IPS DF 4.7 (cell line): ENCODE results near the gene DNAAF5.
"Not testable (repeated sequence)": the region's sequence is repeated elsewhere in the genome, so short reads cannot be mapped to it uniquely, and the experiment has no call there.

Experiments used
- DNase-seq: peaks from one replicate; pipeline ENCODE4 v3.0.0-alpha.2; 2013; ENCODE audit warnings: low spot score; ENCODE audit errors: extremely low read depth

DNAAF5 gene

DNA sequence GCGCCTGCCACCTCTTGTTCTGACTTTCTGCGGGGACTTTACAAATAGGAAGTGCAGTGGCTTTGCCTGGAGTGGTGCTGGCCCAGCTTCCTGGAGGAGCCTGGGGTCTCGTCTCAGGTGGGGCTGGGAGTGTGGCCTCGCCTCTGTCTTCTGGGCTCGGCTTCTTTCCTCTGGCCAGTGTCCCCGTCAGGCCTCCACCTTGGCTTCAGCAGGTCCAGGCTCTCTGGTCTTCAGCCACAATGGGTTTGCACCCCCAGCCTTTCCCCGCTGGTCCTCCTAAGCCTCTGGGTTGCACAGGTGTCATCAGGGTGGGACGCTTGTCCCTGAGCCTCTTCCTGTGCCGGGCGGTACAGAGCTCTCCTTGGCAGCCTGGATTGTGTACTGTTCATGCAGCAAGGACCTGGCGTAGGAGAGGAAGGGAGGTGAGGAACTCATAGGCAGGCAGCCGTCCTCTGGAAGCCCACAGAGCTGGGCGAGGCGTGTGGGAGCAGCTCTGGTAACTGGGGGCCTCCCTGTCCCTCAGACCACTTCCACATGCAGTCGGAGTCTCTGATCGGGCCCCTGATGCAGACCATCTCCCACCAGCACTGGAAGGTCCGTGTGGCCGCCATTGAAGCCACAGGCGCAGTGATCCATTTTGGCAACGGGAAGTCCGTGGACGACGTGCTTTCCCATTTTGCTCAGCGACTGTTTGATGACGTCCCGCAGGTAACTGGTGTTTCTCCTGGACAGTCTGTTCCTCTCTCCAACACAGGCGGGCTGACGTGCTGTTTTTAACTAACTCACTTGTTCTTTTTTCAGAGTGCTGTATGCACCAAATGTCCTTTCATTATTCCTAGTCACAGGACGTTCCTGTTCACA, 2.9 kb downstream of the DNAAF5 start:
- DNase-seq, result no peak

DNA sequence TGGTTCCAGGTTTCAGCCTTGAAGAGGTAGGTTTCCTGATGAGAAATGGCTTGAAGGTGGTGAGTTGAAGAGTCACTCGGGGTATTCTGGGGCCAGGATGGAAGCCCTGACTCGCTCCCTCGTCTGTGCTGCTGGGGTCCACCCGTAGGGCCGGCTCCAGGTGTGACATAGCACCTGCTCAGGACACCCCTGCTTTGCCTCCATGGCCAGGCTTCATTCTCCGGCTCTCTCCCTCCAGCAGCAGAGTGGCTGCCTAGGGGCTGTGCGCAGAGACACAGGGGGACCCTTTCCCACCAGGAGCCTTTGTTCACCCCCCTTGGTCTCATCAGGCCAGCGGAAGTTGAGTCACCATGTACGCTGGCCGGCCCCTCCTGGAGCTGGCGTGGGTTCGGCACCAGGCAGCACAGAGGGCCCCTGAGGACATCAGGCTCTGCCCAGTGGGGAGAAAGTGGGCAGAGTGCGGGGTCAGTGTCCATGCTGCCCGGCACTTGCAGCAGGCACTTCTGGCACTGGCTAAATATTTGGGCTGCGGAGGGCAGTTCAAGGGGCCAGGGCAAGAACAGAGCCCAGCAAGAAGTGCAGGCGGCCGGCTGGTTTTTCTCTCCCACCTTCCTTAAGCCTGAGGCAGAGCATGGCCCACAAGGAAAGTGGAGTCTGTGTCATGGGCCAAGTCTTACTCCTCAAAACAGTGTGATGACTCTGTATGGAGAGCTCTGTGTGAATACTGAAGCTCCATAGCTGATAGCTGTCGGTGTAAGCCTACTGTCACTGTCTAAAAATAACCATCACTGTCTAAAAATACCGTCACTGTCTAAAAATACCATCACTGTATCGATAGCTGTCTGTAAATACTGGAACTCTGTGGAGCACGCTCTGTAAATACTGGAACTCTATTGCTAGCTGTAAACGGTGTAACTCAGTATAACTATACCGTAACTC, 4.3 kb downstream of the DNAAF5 start:
- no peak for DNase-seq

DNA sequence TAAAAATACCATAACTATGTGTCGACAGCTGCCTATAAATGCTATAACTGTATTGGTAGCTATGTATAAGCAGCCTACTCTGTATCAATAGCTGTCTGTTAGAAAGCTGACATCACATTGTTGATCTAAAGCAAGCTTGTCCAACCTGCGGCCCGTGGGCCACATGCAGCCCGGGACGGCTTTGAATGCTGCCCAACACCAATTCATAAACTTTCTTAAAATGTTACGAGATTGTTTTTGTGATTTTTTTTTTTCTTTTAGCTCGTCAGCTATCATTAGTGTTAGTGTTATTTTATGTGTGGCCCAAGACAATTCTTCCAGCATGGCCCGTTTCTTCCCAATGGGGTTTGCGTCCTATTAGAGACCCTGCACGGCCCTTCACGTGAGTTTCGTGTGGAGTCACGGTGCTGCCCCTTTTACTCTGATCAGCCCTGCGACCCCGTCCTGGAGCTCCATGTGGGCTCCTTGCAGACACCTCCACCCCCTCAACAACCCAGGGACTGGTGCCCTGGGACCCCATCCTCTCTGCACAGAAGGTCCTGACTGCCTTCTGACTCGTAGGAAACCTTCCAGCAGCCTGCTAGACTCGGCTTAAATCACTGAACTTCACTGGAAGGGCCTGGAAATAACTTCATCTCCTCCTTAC, 5.1 kb downstream of the DNAAF5 start:
- DNase-seq, result no peak

DNA sequence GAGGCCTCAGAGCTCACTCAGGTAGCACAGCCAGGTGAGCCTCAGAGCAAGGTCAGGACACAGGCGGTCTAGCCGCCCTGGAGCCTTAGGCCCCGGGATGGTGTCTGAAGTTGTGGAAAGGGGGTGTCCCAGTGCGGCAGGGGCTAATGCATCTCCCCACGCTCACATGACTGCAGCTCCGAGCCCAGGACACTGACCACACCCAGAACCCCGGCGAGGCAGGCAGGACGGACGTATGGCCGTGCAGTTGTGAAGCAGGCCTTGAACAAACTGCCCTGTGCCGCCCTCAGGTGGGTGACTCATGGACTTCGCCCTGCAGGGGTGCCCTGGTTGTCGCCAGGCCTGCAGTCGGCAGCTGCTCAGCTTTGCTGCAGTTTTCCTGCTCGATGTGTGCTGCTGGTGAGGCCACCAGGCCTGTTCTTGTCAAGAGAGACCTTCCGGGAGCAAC, 5.6 kb downstream of the DNAAF5 start:
- no peak for DNase-seq

DNA sequence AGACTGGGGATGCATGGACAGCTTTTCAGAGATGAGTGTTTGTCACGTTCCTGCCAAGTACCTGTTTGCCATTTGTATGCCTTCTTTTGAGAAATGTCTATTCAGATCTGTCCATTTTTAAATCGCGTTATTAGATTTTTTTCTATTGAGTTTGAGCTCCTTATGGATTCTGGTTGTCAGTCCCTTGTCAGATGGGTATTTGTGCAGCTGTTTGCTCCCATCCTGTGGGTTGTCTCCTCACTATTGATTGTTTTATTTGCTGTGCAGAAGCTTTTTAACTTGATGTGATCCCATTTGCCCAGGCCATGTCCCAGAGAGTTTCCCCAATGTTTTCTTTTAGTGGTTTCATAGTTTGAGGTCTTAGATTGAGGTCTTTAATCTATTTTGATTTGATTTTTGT, 6.1 kb downstream of the DNAAF5 start:
- no peak for DNase-seq

DNA sequence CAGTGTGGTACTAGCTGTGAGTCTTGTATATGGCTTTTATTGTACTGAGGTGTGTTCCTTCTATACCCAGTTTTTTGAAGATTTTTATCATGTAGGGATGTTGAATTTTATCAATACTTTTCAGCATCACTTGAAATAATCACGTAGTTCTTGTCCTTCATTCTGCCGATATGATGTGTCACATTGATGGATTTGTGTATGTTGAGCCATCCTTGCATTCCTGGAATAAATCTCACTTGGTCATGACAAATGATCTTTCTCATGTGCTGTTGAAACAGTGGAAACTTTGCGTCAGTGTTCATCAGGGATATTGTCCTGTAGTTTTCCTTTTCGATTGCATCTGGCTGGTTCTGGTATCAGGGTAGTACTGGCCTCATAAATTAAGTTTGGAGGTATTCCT, 7.7 kb downstream of the DNAAF5 start:
- DNase-seq, result no peak

DNA sequence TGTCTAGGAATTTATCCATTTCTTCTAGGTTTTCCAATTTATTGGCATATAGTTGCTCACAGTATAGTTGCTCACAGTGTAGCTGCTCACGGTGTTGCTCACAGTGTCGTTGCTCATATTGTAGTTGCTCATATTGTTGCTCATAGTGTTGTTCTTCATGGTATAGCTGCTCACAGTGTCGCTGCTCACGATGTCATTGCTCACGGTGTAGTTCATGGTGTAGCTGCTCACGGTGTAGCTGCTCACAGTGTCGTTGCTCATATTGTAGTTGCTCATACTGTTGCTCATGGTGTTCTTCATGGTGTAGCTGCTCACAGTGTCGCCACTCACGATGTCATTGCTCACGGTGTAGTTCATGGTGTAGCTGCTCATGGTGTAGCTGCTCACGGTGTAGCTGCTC, 8.3 kb downstream of the DNAAF5 start:
- DNase-seq, result no peak

DNA sequence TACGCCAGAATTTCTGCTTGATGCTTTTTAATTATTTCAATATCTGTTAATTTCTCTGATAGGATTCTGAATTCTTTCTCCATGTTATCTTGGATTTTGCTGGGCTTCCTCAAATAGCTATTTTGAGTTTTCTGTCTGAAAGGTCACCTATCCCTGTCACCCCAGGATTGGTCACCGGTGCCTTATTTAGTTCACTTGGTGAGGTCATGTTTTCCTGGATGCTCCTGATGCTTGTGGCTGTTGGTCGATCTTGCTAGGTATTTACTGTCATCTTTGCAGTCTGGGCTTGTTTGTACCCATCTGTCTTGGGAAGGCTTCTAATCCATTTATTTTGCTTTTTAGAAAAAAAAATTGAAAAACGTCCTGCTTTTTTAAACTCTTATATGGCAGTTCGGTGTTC, 11.7 kb downstream of the DNAAF5 start:
- DNase-seq, result no peak

DNA sequence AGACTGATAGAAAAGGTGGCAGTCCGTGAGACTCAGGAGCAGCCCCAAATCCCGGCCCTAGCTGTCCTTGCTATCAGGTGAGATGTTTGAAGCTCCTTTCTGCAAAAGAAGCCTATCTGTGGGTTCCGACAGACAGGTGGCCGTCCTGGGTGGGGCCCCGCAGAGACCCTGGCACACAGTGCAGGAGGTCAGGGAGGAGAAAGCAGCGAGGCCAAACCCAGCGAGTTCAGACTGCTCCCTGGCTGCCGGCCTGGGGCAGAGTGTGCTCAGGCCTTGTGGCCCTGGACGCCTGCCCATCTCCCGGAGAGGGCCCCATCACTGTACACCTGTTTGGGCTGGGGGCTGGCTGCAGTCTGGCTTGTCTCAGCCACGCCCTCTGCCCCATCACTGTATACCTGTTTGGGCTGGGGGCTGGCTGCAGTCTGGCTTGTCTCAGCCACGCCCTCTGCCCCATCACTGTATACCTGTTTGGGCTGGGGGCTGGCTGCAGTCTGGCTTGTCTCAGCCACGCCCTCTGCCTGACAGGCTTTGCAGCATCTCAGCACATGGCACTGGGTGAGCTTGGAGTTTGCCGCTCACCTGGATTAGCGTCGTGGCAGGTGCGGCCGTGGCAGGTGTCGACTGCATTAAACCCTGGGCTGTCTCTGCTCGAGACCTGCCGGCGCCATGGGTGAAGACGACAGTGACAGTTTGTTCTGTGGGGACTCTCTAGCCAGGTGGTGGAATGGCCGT, 12.4 kb downstream of the DNAAF5 start:
- no peak for DNase-seq

DNA sequence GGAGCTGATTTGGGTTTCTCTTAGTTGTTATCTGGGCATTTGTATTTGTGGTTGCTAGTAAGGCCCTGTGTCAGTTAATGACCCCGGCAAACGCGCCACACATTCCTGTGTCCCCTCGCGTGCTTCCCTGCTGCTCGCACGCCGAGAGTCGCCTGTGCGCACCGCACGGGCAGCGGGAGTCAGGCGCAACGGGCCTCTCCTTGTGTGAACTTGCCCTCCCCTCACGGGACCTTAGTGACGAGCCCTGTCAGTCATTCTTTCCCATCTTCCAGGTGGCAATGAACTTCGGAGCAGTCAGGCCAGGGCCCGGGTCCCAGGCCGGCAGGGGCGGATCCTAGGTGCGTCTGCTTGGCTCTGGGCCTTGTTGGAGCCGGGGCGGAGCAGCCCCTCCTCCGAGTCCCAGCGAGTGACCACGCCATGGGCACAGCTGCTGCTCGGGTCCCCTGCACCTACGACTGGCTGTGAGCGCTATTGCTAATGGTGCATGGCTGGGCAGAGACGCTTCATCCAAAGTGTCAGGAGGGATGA, 13.0 kb downstream of the DNAAF5 start:
- no peak for DNase-seq

DNA sequence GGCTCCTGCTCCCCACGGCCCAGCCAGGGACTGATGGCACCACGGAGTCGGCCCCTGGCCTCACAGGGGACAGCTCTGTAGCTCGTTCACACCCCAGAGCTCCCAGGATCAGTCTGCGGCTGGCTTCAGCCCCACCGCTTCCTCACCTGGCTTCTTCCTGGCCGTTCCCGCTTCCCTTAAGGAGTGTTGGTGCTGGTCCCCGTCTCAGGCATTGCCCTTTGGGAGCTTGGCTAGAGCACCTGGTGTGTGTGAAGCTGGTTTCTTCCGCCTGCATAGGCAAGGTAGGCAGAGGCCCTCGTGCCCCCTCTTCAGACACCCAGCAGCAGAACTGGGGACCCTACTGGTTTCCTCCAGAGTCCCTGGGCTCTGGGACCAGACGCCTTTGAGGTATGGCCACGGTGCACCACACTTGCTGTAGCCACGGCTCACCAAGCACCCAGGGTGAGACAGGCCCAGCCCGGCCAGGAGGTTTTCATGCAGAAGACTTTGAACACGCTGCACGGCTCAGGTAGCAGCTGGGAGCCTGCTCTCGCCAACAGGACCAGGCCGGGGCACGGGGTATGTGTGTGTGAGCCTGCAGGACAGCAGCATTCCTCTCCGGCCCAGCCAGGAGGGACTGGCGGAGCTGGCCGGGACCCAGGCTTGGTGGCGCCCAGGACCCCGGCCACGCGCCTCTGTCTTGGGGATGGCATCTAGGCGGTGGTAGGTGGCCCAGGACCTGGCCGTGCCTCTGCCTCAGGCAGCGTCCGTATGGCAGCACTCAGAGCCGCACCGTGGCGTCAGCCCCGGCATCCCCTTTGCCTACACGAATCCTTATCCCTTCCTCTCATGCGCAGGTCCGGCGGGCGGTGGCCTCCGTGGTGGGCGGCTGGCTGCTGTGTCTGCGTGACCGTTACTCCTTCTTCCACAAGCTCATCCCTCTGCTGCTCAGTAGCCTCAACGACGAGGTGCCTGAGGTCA, 13.8 kb downstream of the DNAAF5 start:
- DNase-seq, result no peak

DNA sequence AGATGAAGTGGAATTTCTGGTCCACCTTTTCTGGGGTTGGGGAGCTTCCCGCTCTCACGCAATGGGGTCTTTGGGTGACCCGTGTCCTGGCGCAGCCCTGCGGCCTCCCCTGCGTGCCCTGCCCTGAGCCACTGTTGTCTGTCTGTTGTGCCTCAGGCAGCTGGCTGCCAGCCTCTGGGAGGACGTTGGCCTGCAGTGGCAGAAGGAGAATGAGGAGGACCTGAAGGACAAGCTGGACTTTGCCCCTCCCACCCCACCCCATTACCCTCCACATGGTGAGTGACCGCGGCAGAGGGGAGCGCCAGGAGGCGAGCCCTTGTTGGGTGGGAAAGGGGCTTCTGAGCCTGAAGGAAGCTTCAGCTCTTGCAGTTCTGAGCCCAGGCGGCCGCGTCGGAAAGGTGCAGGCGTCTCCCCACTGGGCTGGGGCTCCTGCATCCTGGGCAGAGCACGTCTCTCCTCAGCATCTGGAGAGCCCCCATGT, 14.7 kb downstream of the DNAAF5 start:
- DNase-seq, result no peak

DNA sequence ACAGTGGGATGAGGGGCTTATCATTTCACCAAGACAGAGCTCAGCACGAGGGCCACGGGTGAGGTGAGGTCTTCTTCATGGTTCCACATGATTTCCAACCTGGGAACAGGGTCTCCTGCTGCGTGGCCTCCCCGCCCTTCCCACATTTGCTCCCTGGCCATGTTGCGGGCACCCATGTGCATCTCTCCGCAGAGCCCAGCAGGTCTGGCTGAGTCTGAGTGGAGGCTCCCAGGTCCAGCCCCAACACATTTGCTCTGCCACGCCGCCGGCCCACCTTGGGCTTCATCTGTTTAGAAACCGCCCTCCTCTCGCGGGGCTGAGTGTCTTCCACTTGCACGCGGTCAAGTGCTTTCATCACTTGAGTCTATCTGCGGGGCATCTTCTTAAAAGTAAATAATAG, 15.4 kb downstream of the DNAAF5 start:
- DNase-seq, result no peak

DNA sequence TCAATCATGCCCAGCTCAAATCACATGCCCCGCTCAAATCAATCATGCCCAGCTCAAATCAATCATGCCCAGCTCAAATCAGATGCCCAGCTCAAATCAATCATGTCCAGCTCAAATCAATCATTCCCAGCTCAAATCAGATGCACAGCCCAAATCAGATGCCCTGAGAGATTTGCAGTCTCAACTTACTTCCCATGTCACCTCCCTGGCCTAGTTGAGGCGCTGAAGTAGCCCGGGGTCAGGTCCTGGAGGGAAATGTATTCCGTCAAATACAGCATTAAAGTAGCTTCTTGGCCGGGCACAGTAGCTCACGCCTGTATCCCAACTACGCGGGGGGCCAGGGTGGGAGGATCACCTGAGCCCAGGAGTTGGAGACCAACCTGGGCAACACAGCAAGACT, 16.3 kb downstream of the DNAAF5 start:
- no peak for DNase-seq

DNA sequence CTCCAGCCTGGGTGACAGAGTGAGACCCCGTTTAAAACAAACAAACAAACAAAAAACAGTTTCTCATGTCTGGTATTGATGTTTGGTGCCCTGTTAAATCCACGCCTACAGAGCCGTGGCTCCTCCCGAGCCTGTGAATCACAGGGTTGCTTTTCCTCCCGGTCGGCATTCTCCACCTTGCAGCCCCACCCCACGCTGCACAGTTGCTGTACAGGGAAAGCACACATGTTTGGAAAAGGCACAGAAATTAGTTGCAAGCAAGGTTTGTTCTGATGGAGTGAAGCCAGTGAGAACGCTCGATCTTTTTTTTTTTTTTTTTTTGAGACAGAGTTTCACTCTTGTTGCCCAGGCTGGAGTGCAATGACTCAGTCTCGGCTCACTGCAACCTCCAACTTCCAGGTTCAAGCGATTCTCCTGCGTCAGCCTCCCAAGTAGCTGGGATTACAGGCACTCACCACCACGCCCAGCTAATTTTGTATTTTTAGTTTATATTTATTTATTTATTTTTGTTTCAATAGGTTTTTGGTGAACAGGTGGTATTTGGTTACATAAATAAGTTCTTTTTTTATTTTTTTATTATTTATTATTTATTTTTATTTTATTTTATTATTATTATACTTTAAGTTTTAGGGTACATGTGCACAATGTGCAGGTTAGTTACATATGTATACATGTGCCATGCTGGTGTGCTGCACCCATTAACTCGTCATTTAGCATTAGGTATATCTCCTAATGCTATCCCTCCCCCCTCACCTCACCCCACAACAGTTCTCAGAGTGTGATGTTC, 17.0 kb downstream of the DNAAF5 start:
- DNase-seq, result not testable (repeated sequence)

DNA sequence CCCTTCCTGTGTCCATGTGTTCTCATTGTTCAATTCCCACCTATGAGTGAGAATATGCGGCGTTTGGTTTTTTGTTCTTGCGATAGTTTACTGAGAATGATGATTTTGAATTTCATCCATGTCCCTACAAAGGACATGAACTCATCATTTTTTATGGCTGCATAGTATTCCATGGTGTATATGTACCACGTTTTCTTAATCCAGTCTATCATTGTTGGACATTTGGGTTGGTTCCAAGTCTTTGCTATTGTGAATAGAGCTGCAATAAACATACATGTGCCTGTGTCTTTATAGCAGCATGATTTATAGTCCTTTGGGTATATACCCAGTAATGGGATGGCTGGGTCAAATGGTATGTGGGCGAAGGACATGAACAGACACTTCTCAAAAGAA, 17.6 kb downstream of the DNAAF5 start:
- DNase-seq, result not testable (repeated sequence)

DNA sequence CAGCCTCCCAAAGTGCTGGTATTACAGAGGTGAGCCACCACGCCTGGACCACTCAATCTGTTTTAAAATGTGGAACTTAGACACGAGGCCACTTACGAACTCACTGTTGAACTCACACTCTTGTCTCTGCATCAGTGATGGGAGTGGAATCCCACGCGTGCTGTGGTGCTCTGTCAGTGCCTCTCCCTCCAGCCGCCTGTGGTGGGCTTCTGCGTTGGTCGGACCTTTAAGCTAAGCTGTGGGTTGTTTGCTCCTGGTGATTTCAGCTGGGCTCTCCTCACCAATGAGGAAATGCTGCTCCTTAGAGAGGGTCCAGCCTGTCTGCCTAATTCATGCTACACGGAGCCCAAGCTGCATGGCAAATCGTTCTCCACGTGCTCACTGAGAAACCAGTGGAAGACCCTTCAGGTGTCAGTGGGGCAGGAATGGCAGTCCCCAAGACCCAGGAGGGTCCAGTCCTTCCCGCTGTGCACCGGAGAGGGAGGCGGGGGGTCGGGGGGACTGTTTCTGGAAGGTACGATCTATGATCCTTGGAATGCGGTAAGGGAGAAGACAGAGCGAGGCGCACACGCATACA, 18.4 kb downstream of the DNAAF5 start:
- no peak for DNase-seq

DNA sequence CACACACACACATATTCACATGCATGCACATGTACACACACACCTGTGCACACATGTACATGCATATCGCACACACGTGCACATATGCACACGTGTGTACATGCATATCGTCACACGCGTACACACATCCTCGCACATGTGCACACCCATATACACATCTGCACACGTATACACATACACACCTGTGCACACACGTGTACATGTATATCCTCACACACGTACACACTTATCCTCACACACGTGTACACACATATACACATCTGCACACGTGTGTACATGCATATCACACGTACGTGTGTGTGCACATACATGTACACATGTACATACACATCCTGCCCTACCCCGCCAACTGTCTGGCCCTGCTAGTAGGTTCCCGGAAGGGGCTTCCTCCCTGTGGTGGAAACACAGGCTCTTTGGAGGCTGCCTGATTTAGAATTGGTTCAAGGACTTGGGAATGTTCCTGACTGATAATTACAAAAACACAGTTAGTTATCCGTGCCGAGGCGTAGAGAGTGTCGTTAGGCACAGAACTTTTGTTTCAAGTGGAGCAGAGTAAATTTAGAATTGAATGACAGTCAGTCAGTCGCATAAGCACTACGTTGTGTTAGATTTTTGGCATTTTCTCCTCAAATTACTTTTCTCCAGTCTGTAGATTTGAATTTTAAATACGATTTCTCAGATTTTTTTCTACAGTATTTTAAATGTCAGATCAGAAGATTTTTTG, 19.1 kb downstream of the DNAAF5 start:
- DNase-seq, result no peak
